BJ (cell line): ENCODE measurements around the gene HNRNPC. TPM values are rescaled to one million over a fixed set of nuclear protein-coding genes. Genes with fewer than 3 reads are reported as not detected.
A peak's percentile ranks its signal among the peaks of the same experiment; 100 is the strongest.

Experiments
- CTCF ChIA-PET: fragments of 350-600 bp; formaldehyde crosslinking; extraction: SDS; loops from one replicate; lab custom pipeline; 2021; ENCODE audit warnings: antibody characterized with exemption, inconsistent platforms; lab: Yijun Ruan, JAX
- POLR2A ChIA-PET: fragments of 300-600 bp; sonication (Branson Sonifier 250); formaldehyde crosslinking; extraction: SDS; loops from one replicate; lab custom pipeline; 2021; ENCODE audit warnings: antibody characterized with exemption; lab: Charles Lee
- DNase-seq: peaks from one replicate; pipeline ENCODE4 v3.0.0-alpha.2; 2011; ENCODE audit warnings: low read depth
- H3K27me3 ChIP-seq: 2 replicates; pipeline ENCODE4 v1.6.0; 2011; ENCODE audit warnings: low read length; ENCODE audit not compliant: control insufficient read depth, insufficient read depth
- H3K36me3 ChIP-seq: 2 replicates; pipeline ENCODE4 v1.5.1; 2011; ENCODE audit warnings: low read length; ENCODE audit not compliant: control insufficient read depth, insufficient read depth
- H3K4me3 ChIP-seq: 2 replicates; pipeline ENCODE4 v1.5.1; 2011; ENCODE audit warnings: low read depth, mild to moderate bottlenecking, control low read depth, low read length
- polyA plus RNA-seq: library from polyadenylated mRNA; depleted of rRNA; stranded (reverse); fragments of >200 nt; gene quantifications from 2 replicates; pipeline ENCODE4 v1.2.3, GENCODE V29; 2011
- TF ChIP-seq, protein P1 (sequence below): IDR thresholded peaks from 2 replicates; pipeline ENCODE4 v1.5.1; 2011; ENCODE audit warnings: low read depth, mild to moderate bottlenecking, control low read depth, inconsistent platforms, low read length, moderate library complexity; ENCODE audit not compliant: insufficient read depth

The HNRNPC gene
- polyA plus RNA-seq, 1 experiment = 540 TPM

- Histone ChIP-seq H3K36me3 (peaks cover 1% of the 10 kb centered on the region; the same call in 1 of the 2 replicates), H3K27me3 (no peaks in the 10 kb centered on the region), H3K4me3 (no peak overlapping the region)
- ChIA-PET POLR2A (no interaction called here), CTCF (interaction anchor here (0.6 kb wide), 1 partner anchor 503 kb away, joined by 3 read pairs; no protein-coding TSS in a partner anchor)
- TF ChIP-seq, protein P1, sequence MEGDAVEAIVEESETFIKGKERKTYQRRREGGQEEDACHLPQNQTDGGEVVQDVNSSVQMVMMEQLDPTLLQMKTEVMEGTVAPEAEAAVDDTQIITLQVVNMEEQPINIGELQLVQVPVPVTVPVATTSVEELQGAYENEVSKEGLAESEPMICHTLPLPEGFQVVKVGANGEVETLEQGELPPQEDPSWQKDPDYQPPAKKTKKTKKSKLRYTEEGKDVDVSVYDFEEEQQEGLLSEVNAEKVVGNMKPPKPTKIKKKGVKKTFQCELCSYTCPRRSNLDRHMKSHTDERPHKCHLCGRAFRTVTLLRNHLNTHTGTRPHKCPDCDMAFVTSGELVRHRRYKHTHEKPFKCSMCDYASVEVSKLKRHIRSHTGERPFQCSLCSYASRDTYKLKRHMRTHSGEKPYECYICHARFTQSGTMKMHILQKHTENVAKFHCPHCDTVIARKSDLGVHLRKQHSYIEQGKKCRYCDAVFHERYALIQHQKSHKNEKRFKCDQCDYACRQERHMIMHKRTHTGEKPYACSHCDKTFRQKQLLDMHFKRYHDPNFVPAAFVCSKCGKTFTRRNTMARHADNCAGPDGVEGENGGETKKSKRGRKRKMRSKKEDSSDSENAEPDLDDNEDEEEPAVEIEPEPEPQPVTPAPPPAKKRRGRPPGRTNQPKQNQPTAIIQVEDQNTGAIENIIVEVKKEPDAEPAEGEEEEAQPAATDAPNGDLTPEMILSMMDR = no peak
- no peak for DNase-seq
These were observed 71.6 kb downstream of the HNRNPC start for GRCh38 chr14:21197418-21198205.

DNA sequence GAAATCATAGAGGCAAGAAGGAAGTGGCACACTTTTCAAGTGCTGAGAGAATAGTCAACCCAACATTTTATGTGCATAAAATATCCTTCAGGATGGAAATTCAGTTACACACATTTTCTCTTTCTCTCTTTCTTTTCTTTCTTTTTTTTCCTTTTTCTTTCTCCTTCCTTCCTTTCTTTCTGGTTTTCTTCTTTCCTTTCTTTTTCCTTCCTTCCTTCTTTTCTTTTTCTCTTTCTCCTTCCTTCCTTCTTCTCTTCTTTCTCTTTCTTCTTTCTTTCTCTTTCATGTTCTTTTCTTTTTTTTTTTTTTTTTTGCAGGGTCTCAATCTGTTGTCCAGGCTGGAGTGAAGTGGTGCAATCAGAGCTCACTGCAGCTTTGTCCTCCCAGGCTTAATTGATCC, 74.6 kb downstream of the HNRNPC start:
- Histone ChIP-seq H3K36me3 (no peaks in the 10 kb centered on the region), H3K27me3 (no peaks in the 10 kb centered on the region), H3K4me3 (no peak overlapping the region)
- TF ChIP-seq, protein P1 = no peak
- ChIA-PET CTCF (interaction anchor here (1.5 kb wide), 1 partner anchor 9 kb away, joined by 3 read pairs; no protein-coding TSS in a partner anchor), POLR2A (no interaction called here)
- DNase-seq = no peak

DNA sequence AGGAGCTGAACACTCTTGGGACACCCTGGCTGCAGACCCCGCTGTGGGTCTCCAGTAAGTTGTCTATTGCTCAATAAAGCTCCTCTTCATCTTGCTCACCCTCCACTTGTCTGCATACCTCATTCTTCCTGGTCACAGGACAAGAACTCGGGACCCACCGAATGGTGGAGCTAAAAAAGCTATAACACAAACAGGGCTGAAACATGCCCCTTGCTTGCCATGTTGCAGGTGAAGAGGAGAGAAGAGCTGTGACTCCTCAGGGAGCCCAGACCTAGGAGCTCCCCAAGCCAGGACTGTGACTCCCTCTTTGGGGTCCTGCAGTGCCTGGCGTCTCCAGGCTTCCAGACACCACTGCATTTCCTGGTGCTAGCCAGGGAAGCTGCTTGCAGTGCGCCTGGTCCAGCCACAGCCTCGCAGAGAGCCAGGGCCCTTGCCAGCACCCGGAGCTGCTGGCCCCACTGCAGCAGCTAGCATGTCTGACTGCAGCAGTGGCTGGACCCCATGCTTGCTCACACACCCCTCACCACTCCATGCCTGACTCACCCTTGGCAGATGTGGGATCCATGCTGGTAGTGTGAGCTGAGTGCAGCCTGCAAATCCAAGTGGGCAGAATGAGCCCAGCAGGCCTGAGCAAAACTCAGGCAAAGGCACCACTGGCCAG, 76.2 kb downstream of the HNRNPC start:
- Histone ChIP-seq H3K36me3 (no peaks in the 10 kb centered on the region), H3K27me3 (no peaks in the 10 kb centered on the region), H3K4me3 (no peak overlapping the region)
- TF ChIP-seq, protein P1 = no peak
- ChIA-PET CTCF (interaction anchor here (0.9 kb wide), 1 partner anchor 51 kb away, joined by 3 read pairs; no protein-coding TSS in a partner anchor), POLR2A (no interaction called here)
- no peak for DNase-seq

DNA sequence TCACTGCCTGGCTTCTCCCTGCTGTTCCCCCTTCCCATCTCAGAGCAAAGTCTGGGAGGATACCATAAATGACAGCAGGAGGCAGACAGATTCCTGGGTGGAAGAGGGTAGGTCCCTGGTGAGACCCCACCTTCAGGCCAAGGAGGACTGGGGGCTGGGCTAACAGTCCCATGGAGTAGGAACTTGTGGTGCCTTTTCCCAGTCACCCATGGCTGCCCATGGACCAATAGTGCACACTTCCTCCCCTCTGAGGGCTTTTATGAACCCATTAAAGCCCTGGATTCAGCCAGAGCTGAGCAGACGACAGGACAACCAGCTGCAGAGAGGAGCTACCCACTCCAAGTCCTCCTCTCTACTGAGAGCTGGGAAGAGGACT, 76.8 kb downstream of the HNRNPC start:
- no peaks in the 10 kb centered on the region for H3K27me3 ChIP-seq
- H3K36me3 ChIP-seq = no peaks in the 10 kb centered on the region
- POLR2A ChIA-PET = no interaction called here
- CTCF ChIA-PET = interaction anchor here (0.6 to 0.9 kb wide), 3 partner anchors 13 to 54 kb away, joined by 3 to 4 read pairs (median 3); no protein-coding TSS in a partner anchor
- peak overlapping the region; percentile 34 for H3K4me3 ChIP-seq
- TF ChIP-seq, protein P1 = no peak
- DNase-seq = no peak
